Progenitor cell of endocrine pancreas (in vitro differentiated cells): ENCODE data around the gene KCNIP4. TPM values are rescaled to one million over a fixed set of nuclear protein-coding genes. Genes with fewer than 3 reads are reported as not detected.

Source experiments
- DNase-seq: peaks from one replicate; pipeline ENCODE4 v3.0.0; 2021; ENCODE audit warnings: low spot score; ENCODE audit not compliant: unreplicated experiment
- H3K27ac Mint-ChIP-seq: 2 replicates; pipeline ENCODE4 v1.8.0; 2021; ENCODE audit warnings: mild to moderate bottlenecking, moderate library complexity, mixed read lengths
- H3K27me3 Mint-ChIP-seq: 2 replicates; pipeline ENCODE4 v1.8.0; 2021; ENCODE audit warnings: mixed read lengths
- H3K36me3 Mint-ChIP-seq: 2 replicates; pipeline ENCODE4 v1.8.0; 2022; ENCODE audit warnings: mixed read lengths; ENCODE audit not compliant: insufficient read depth
- H3K4me1 Mint-ChIP-seq: 2 replicates; pipeline ENCODE4 v1.8.0; 2021; ENCODE audit warnings: low read depth, mixed read lengths
- H3K4me3 Mint-ChIP-seq: 2 replicates; pipeline ENCODE4 v1.8.0; 2021; ENCODE audit warnings: low read depth, mild to moderate bottlenecking, moderate library complexity, mixed read lengths
- H3K9me3 Mint-ChIP-seq: 2 replicates; pipeline ENCODE4 v1.8.0; 2021; ENCODE audit warnings: low read depth, mixed read lengths
- CTCF ChIP-seq: fragments of 200-600 bp; sonication (generic); IDR thresholded peaks from one replicate; pipeline ENCODE4 v1.5.0; 2021; ENCODE audit warnings: antibody characterized with exemption, mild to moderate bottlenecking; ENCODE audit not compliant: unreplicated experiment
- total RNA-seq: library from RNA; stranded (reverse); gene quantifications from 2 replicates; pipeline ENCODE4 v1.2.1, GENCODE V29; 2021

Gene KCNIP4
- total RNA-seq, 1 donor from 2014 or later, result 0.43 TPM

GRCh38 chr4:21413807-21414370 lies 534.7 kb downstream of the KCNIP4 start:
- no peak for DNase-seq
- peaks cover 10% of the 10 kb centered on the region for H3K27me3 Mint-ChIP-seq
- H3K4me1 Mint-ChIP-seq, result peaks cover 27% of the 10 kb centered on the region
- TF ChIP-seq CTCF, result no peak
- H3K36me3 Mint-ChIP-seq, result no peaks in the 10 kb centered on the region
- H3K27ac Mint-ChIP-seq, result no peak overlapping the region
- H3K9me3 Mint-ChIP-seq, result no peaks in the 10 kb centered on the region
- H3K4me3 Mint-ChIP-seq, result no peak overlapping the region

GRCh38 chr4:21411086-21411485 lies 537.5 kb downstream of the KCNIP4 start:
- no peak for TF ChIP-seq CTCF
- H3K36me3 Mint-ChIP-seq, result no peaks in the 10 kb centered on the region
- peaks cover 2% of the 10 kb centered on the region for H3K27me3 Mint-ChIP-seq
- H3K4me3 Mint-ChIP-seq, result no peak overlapping the region
- no peaks in the 10 kb centered on the region for H3K9me3 Mint-ChIP-seq
- H3K4me1 Mint-ChIP-seq, result peaks cover 36% of the 10 kb centered on the region
- no peak for DNase-seq
- H3K27ac Mint-ChIP-seq, result no peak overlapping the region

GRCh38 chr4:21410372-21410771 lies 538.2 kb downstream of the KCNIP4 start:
- no peak for DNase-seq
- no peak overlapping the region for H3K27ac Mint-ChIP-seq

GRCh38 chr4:21387683-21388082 lies 560.9 kb downstream of the KCNIP4 start:
- no peak overlapping the region for H3K27ac Mint-ChIP-seq

More at GRCh38 chr4:21410372-21410771, 538.2 kb downstream of the KCNIP4 start:
- Mint-ChIP-seq H3K27me3 (peaks cover 2% of the 10 kb centered on the region), H3K9me3 (no peaks in the 10 kb centered on the region), H3K4me3 (no peak overlapping the region), H3K36me3 (no peaks in the 10 kb centered on the region), H3K4me1 (peaks cover 34% of the 10 kb centered on the region)
- no peak for TF ChIP-seq CTCF

GRCh38 chr4:21386166-21386780 lies 562.3 kb downstream of the KCNIP4 start:
- Mint-ChIP-seq H3K4me3 (no peak overlapping the region), H3K4me1 (peaks cover 9% of the 10 kb centered on the region), H3K27ac (no peak overlapping the region), H3K9me3 (peaks cover 9% of the 10 kb centered on the region), H3K27me3 (peaks cover 2% of the 10 kb centered on the region), H3K36me3 (no peaks in the 10 kb centered on the region)
- no peak for DNase-seq
- TF ChIP-seq CTCF, result no peak

More at GRCh38 chr4:21387683-21388082, 560.9 kb downstream of the KCNIP4 start:
- H3K36me3 Mint-ChIP-seq, result no peaks in the 10 kb centered on the region
- peaks cover 6% of the 10 kb centered on the region for H3K27me3 Mint-ChIP-seq
- no peak for TF ChIP-seq CTCF
- peaks cover 6% of the 10 kb centered on the region for H3K9me3 Mint-ChIP-seq
- no peak overlapping the region for H3K4me3 Mint-ChIP-seq
- no peak for DNase-seq
- H3K4me1 Mint-ChIP-seq, result peaks cover 11% of the 10 kb centered on the region
